Activated naive CD8-positive, alpha-beta T cell (primary cell): ENCODE data around the gene MRPL36.

Experiments
- H3K27ac Mint-ChIP-seq: one replicate; pipeline ENCODE4 v1.8.0; 2021; ENCODE audit warnings: mixed read lengths
- H3K27me3 Mint-ChIP-seq: one replicate; pipeline ENCODE4 v1.8.0; 2021; ENCODE audit warnings: mixed read lengths
- H3K36me3 Mint-ChIP-seq: one replicate; pipeline ENCODE4 v1.8.0; 2021; ENCODE audit warnings: mixed read lengths
- H3K4me1 Mint-ChIP-seq: one replicate; pipeline ENCODE4 v1.8.0; 2021; ENCODE audit warnings: low read depth, mixed read lengths
- H3K4me3 Mint-ChIP-seq: one replicate; pipeline ENCODE4 v1.8.0; 2021; ENCODE audit warnings: mild to moderate bottlenecking, mixed read lengths
- H3K9me3 Mint-ChIP-seq: one replicate; pipeline ENCODE4 v1.8.0; 2021; ENCODE audit warnings: low read depth, mixed read lengths

MRPL36 gene

GRCh38 chr5:1835431-1835830, 35.8 kb upstream of the MRPL36 start:
- Mint-ChIP-seq H3K36me3 (no peaks in the 10 kb centered on the region), H3K27me3 (peaks cover 10% of the 10 kb centered on the region), H3K9me3 (no peaks in the 10 kb centered on the region), H3K4me1 (no peaks in the 10 kb centered on the region), H3K27ac (no peak overlapping the region), H3K4me3 (no peak overlapping the region)

- peaks cover 10% of the 10 kb centered on the region for H3K27me3 Mint-ChIP-seq
- no peaks in the 10 kb centered on the region for H3K36me3 Mint-ChIP-seq
- no peak overlapping the region for H3K27ac Mint-ChIP-seq
- H3K4me1 Mint-ChIP-seq, result no peaks in the 10 kb centered on the region
- no peak overlapping the region for H3K4me3 Mint-ChIP-seq
- no peaks in the 10 kb centered on the region for H3K9me3 Mint-ChIP-seq
These were observed 35.2 kb upstream of the MRPL36 start for GRCh38 chr5:1834721-1835429.

GRCh38 chr5:1834022-1834551, 34.5 kb upstream of the MRPL36 start:
- Mint-ChIP-seq H3K36me3 (no peaks in the 10 kb centered on the region), H3K27me3 (peaks cover 6% of the 10 kb centered on the region), H3K4me1 (no peaks in the 10 kb centered on the region), H3K4me3 (no peak overlapping the region), H3K9me3 (no peaks in the 10 kb centered on the region), H3K27ac (no peak overlapping the region)

- H3K4me3 Mint-ChIP-seq, result no peak overlapping the region
- H3K36me3 Mint-ChIP-seq, result no peaks in the 10 kb centered on the region
These were observed 33.8 kb upstream of the MRPL36 start for GRCh38 chr5:1833264-1834021.

GRCh38 chr5:1832511-1833250, 33.0 kb upstream of the MRPL36 start:
- Mint-ChIP-seq H3K27me3 (peaks cover 6% of the 10 kb centered on the region), H3K36me3 (no peaks in the 10 kb centered on the region), H3K4me1 (no peaks in the 10 kb centered on the region), H3K4me3 (no peak overlapping the region), H3K27ac (no peak overlapping the region), H3K9me3 (no peaks in the 10 kb centered on the region)

More at GRCh38 chr5:1833264-1834021, 33.8 kb upstream of the MRPL36 start:
- Mint-ChIP-seq H3K27me3 (peaks cover 6% of the 10 kb centered on the region), H3K4me1 (no peaks in the 10 kb centered on the region), H3K9me3 (no peaks in the 10 kb centered on the region), H3K27ac (no peak overlapping the region)

GRCh38 chr5:1831677-1832313, 32.2 kb upstream of the MRPL36 start:
- H3K27ac Mint-ChIP-seq, result no peak overlapping the region
- no peaks in the 10 kb centered on the region for H3K9me3 Mint-ChIP-seq
- H3K4me3 Mint-ChIP-seq, result no peak overlapping the region
- H3K36me3 Mint-ChIP-seq, result peaks cover 4% of the 10 kb centered on the region
- peaks cover 6% of the 10 kb centered on the region for H3K27me3 Mint-ChIP-seq
- no peaks in the 10 kb centered on the region for H3K4me1 Mint-ChIP-seq

- H3K4me3 Mint-ChIP-seq, result no peak overlapping the region
- peaks cover 5% of the 10 kb centered on the region for H3K36me3 Mint-ChIP-seq
- H3K27ac Mint-ChIP-seq, result no peak overlapping the region
- H3K9me3 Mint-ChIP-seq, result no peaks in the 10 kb centered on the region
- H3K4me1 Mint-ChIP-seq, result no peaks in the 10 kb centered on the region
- H3K27me3 Mint-ChIP-seq, result peaks cover 6% of the 10 kb centered on the region
These were observed 31.6 kb upstream of the MRPL36 start for GRCh38 chr5:1831257-1831656.

- H3K36me3 Mint-ChIP-seq, result peaks cover 5% of the 10 kb centered on the region
- no peak overlapping the region for H3K27ac Mint-ChIP-seq
- no peak overlapping the region for H3K4me3 Mint-ChIP-seq
- peaks cover 6% of the 10 kb centered on the region for H3K27me3 Mint-ChIP-seq
- H3K4me1 Mint-ChIP-seq, result no peaks in the 10 kb centered on the region
- H3K9me3 Mint-ChIP-seq, result no peaks in the 10 kb centered on the region
These were observed 31.1 kb upstream of the MRPL36 start for GRCh38 chr5:1830571-1831228.

GRCh38 chr5:1827886-1828397, 28.3 kb upstream of the MRPL36 start:
- Mint-ChIP-seq H3K27ac (no peak overlapping the region), H3K4me1 (no peaks in the 10 kb centered on the region), H3K27me3 (no peaks in the 10 kb centered on the region), H3K36me3 (peaks cover 5% of the 10 kb centered on the region), H3K4me3 (no peak overlapping the region), H3K9me3 (no peaks in the 10 kb centered on the region)

- H3K27ac Mint-ChIP-seq, result no peak overlapping the region
- no peaks in the 10 kb centered on the region for H3K9me3 Mint-ChIP-seq
- no peaks in the 10 kb centered on the region for H3K27me3 Mint-ChIP-seq
- no peak overlapping the region for H3K4me3 Mint-ChIP-seq
- peaks cover 7% of the 10 kb centered on the region for H3K36me3 Mint-ChIP-seq
- no peaks in the 10 kb centered on the region for H3K4me1 Mint-ChIP-seq
These were observed 27.6 kb upstream of the MRPL36 start for GRCh38 chr5:1827025-1827885.

GRCh38 chr5:1826235-1826980, 26.8 kb upstream of the MRPL36 start:
- H3K27me3 Mint-ChIP-seq, result no peaks in the 10 kb centered on the region
- no peaks in the 10 kb centered on the region for H3K9me3 Mint-ChIP-seq
- no peaks in the 10 kb centered on the region for H3K4me1 Mint-ChIP-seq
- H3K4me3 Mint-ChIP-seq, result no peak overlapping the region
- H3K36me3 Mint-ChIP-seq, result peaks cover 10% of the 10 kb centered on the region
- no peak overlapping the region for H3K27ac Mint-ChIP-seq

- Mint-ChIP-seq H3K4me1 (no peaks in the 10 kb centered on the region), H3K27ac (no peak overlapping the region), H3K4me3 (no peak overlapping the region), H3K36me3 (peaks cover 16% of the 10 kb centered on the region), H3K9me3 (no peaks in the 10 kb centered on the region), H3K27me3 (no peaks in the 10 kb centered on the region)
These were observed 25.5 kb upstream of the MRPL36 start for GRCh38 chr5:1824903-1825841.
